ENCODE measurements around the gene ZC2HC1B. TPM values are rescaled to one million over a fixed set of nuclear protein-coding genes. Genes with fewer than 3 reads are reported as not detected.

The ZC2HC1B gene
- total RNA-seq, 1 donor from 2014 or later, result not detected

DNA sequence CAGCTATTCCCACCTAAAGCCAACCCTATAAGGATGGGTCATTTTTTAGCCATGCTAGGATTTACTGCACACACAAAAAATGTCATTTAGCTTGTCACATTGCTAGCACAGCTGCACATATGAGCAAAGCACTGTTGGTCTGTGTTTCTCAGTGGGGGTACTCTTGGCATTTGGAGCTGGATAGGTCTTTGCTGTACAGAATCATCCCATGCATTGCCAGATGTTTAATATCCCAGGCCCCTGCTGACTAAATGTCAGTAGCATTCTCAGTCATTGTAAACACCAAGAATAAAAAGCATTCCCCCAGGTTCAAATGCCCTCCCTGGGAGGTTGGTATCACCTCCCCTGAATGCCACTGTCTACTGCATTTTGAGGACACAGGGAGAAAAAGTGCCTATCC lies 35.7 kb upstream of the ZC2HC1B start:
- no peak for ATAC-seq
- H3K9me3 ChIP-seq, result no peaks in the 10 kb centered on the region
- no peak overlapping the region for H3K4me3 ChIP-seq
- H3K27me3 ChIP-seq (ENCODE audit: low read depth), result no peaks in the 10 kb centered on the region
- TF ChIP-seq, protein P1, sequence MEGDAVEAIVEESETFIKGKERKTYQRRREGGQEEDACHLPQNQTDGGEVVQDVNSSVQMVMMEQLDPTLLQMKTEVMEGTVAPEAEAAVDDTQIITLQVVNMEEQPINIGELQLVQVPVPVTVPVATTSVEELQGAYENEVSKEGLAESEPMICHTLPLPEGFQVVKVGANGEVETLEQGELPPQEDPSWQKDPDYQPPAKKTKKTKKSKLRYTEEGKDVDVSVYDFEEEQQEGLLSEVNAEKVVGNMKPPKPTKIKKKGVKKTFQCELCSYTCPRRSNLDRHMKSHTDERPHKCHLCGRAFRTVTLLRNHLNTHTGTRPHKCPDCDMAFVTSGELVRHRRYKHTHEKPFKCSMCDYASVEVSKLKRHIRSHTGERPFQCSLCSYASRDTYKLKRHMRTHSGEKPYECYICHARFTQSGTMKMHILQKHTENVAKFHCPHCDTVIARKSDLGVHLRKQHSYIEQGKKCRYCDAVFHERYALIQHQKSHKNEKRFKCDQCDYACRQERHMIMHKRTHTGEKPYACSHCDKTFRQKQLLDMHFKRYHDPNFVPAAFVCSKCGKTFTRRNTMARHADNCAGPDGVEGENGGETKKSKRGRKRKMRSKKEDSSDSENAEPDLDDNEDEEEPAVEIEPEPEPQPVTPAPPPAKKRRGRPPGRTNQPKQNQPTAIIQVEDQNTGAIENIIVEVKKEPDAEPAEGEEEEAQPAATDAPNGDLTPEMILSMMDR (IDR thresholded peaks at IDR 0.05), result no peak
- no peaks in the 10 kb centered on the region for H3K4me1 ChIP-seq
- intact Hi-C loops (cut with DNase I), result no loop called here
- DNase-seq, result no peak
- no peak overlapping the region for H3K27ac ChIP-seq
- H3K36me3 ChIP-seq, result peaks cover 13% of the 10 kb centered on the region

DNA sequence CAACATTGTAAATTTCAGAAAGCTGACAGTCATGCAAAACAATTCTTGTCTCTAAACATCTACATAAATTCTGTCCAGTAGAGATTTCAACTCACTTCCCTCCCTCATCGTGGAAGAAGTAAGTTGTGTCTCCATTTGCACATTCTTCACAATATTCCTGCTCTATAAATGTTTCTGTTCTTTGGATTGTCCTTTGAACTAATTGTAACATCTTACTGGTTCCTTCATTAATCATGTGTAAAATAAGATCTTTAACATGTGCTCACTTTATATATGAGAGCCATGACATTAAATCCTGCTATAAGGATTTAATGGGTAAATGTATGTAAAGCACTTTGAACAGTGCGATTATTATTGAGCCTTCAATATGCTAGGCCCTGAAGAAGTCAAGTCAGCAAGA lies 28.1 kb upstream of the ZC2HC1B start:
- DNase-seq, result no peak
- H3K4me3 ChIP-seq, result no peak overlapping the region
- intact Hi-C loops (cut with DNase I), result no loop called here
- H3K27ac ChIP-seq, result no peak overlapping the region
- H3K9me3 ChIP-seq, result no peaks in the 10 kb centered on the region
- H3K4me1 ChIP-seq, result no peaks in the 10 kb centered on the region
- H3K36me3 ChIP-seq, result no peaks in the 10 kb centered on the region
- H3K27me3 ChIP-seq (ENCODE audit: low read depth), result no peaks in the 10 kb centered on the region
- TF ChIP-seq, protein P1 (IDR thresholded peaks at IDR 0.05), result no peak
- no peak for ATAC-seq

DNA sequence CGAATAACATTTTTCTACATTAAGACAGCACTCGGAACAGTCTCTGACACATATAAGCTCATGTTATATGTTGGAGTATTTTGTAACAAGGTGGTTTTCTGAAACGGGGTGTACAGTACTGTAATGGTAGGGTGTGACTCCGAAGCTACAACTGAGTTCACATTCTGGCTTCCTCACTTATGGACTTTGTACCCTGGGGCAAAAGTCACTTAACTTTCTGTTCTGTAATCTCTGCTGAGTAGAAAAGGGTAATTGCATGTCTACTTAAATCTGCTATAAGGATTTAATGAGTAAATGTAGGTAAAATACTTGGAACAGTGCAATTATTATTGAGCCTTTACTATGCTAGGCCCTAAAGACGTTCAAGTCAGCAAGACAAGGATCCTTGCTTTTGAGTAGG lies 25.9 kb upstream of the ZC2HC1B start:
- intact Hi-C loops (cut with DNase I), result no loop called here
- no peaks in the 10 kb centered on the region for H3K36me3 ChIP-seq
- ATAC-seq (no peak), DNase-seq (no peak)
- H3K27me3 ChIP-seq (ENCODE audit: low read depth), result no peaks in the 10 kb centered on the region
- H3K27ac ChIP-seq, result no peak overlapping the region
- H3K4me3 ChIP-seq, result no peak overlapping the region
- TF ChIP-seq, protein P1 (IDR thresholded peaks at IDR 0.05), result no peak
- H3K4me1 ChIP-seq, result no peaks in the 10 kb centered on the region
- no peaks in the 10 kb centered on the region for H3K9me3 ChIP-seq

DNA sequence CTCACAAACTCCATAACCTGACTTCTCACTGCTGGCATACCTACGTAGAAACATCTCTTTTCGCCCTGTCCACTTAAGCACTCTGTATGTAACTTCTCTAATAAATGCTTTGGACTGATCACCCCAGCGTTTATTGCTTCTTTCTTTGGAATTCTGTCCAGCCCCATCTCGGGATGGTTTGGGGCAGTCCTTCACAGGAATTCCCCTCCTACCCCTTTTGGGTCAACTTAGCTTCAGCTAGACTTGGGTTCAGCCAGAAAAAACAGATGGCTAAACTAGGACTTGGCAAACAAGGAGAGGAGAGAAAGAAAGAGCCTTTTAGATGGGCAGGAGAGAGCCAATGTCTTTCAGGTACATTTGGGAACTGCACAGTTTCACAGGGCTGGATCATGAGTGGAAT lies 25.1 kb upstream of the ZC2HC1B start:
- H3K27ac ChIP-seq, result no peak overlapping the region
- no peaks in the 10 kb centered on the region for H3K27me3 ChIP-seq (ENCODE audit: low read depth)
- H3K4me3 ChIP-seq, result no peak overlapping the region
- DNase-seq (no peak), ATAC-seq (no peak)
- peaks cover 4% of the 10 kb centered on the region for H3K4me1 ChIP-seq
- intact Hi-C loops (cut with DNase I), result no loop called here
- TF ChIP-seq, protein P1 (IDR thresholded peaks at IDR 0.05), result no peak
- H3K9me3 ChIP-seq, result no peaks in the 10 kb centered on the region
- H3K36me3 ChIP-seq, result no peaks in the 10 kb centered on the region

DNA sequence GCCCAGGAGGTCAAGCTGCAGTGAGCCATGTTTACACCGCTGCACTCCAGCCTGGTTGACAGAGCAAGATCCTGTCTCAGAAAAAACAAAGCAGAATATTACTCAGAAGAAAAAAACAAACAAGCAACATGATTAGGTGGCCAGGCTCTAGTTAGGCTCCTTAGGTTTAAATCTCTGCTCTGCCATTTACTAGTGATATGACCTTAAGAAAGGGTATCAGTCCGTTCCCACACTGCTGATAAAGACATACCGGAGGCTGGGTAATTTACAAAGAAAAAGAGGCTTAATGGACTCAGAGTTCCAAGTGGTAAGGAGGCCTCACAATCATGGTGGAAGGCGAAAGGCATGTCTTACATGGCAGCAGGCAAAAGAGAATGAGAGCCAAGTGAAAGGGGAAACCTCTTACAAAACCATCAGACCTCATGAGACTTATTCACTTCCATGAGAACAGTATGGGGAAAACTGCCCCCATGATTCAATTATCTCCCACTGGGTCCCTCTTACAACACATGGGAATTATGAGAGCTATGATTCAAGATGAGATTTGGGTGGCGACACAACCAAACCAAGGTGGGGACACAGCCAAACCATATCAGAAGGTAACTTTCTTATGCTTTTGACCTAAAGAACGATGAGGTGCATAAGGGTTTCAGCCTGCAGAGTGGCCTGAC lies 23.5 kb upstream of the ZC2HC1B start:
- no peaks in the 10 kb centered on the region for H3K27me3 ChIP-seq (ENCODE audit: low read depth)
- no peak overlapping the region for H3K27ac ChIP-seq
- H3K4me1 ChIP-seq, result peaks cover 20% of the 10 kb centered on the region
- intact Hi-C loops (cut with DNase I), result no loop called here
- TF ChIP-seq, protein P1 (IDR thresholded peaks at IDR 0.05), result no peak
- H3K4me3 ChIP-seq, result no peak overlapping the region
- no peak for ATAC-seq
- DNase-seq, result no peak
- H3K9me3 ChIP-seq, result no peaks in the 10 kb centered on the region
- H3K36me3 ChIP-seq, result peaks cover 13% of the 10 kb centered on the region
